H1 (cell line): ENCODE data around the gene RNFT1. TPM values are rescaled to one million over a fixed set of nuclear protein-coding genes. Genes with fewer than 3 reads are reported as not detected.
A peak's percentile ranks its signal among the peaks of the same experiment; 100 is the strongest.
"Not testable (repeated sequence)": the region's sequence is repeated elsewhere in the genome, so short reads cannot be mapped to it uniquely, and the experiment has no call there.

Source experiments
- CTCF ChIA-PET: fragments of 300-600 bp; sonication (Branson Sonifier 250); formaldehyde crosslinking; loops from one replicate; lab custom pipeline; 2021; ENCODE audit not compliant: partially characterized antibody; lab: Charles Lee
- POLR2A ChIA-PET: fragments of 300-600 bp; sonication (Branson Sonifier 250); formaldehyde crosslinking; loops from one replicate; lab custom pipeline; 2021; ENCODE audit warnings: inconsistent platforms; ENCODE audit not compliant: partially characterized antibody; lab: Charles Lee
- DNase-seq, 2 experiments: peaks; one replicate each; pipeline versions ENCODE4 v3.0.0 to v3.0.0-alpha.2; 2010 to 2022; ENCODE audit warnings: low spot score in 2 of 2, low read depth in 1 of 2, mixed read lengths in 1 of 2
- FAIRE-seq: peaks from 2 replicates; lab custom pipeline; 2011; peaks lifted over from hg19 to GRCh38; lab: Jason Lieb, UNC
- H2AFZ ChIP-seq: 2 replicates; pipeline ENCODE4 v1.8.1; 2012; ENCODE audit warnings: low read length, inconsistent platforms
- H2AK5ac ChIP-seq: 2 replicates; pipeline ENCODE4 v1.6.1; 2013; ENCODE audit warnings: low read depth, low read length
- H2BK120ac ChIP-seq: replicated peaks from 2 replicates; pipeline ENCODE3; 2013; ENCODE audit warnings: low read depth, low read length, inconsistent platforms
- H2BK12ac ChIP-seq: 2 replicates; pipeline ENCODE4 v1.6.1; 2013; ENCODE audit warnings: low read depth, low read length
- H2BK15ac ChIP-seq: 2 replicates; pipeline ENCODE4 v1.6.1; 2013; ENCODE audit warnings: low read length
- H2BK20ac ChIP-seq: 2 replicates; pipeline ENCODE4 v1.6.1; 2013; ENCODE audit warnings: low read length
- H2BK5ac ChIP-seq: 2 replicates; pipeline ENCODE4 v1.6.1; 2013; ENCODE audit warnings: low read depth, low read length
- H3K14ac ChIP-seq: 2 replicates; pipeline ENCODE4 v1.6.1; 2013; ENCODE audit warnings: inconsistent platforms; ENCODE audit not compliant: insufficient read length
- H3K18ac ChIP-seq: 2 replicates; pipeline ENCODE4 v1.6.1; 2013; ENCODE audit warnings: low read length; ENCODE audit errors: extremely low read depth
- H3K23ac ChIP-seq: 2 replicates; pipeline ENCODE4 v1.6.1; 2013; ENCODE audit warnings: inconsistent platforms; ENCODE audit not compliant: insufficient read length
- H3K23me2 ChIP-seq: 2 replicates; pipeline ENCODE4 v1.6.1; 2013; ENCODE audit warnings: low read depth, low read length
- H3K27ac ChIP-seq: 2 replicates; pipeline ENCODE4 v1.6.1; 2011; ENCODE audit warnings: low read depth, low read length, inconsistent platforms
- H3K27me3 ChIP-seq, 4 experiments: replicated peaks in 1 of 4; 1 replicate in 1 of 4; 2 replicates in 3 of 4; pipeline versions ENCODE4 v1.6.1 to v1.8.1; 2011 to 2013; ENCODE audit warnings: low read length in 3 of 4, mild to moderate bottlenecking in 3 of 4, inconsistent platforms in 2 of 4, mixed read lengths in 2 of 4, moderate library complexity in 1 of 4; ENCODE audit not compliant: control insufficient read depth in 3 of 4, insufficient read depth in 3 of 4; ENCODE audit errors: extremely low read depth in 1 of 4
- H3K36me3 ChIP-seq, 4 experiments: 2 replicates each; pipeline versions ENCODE4 v1.6.1 to v1.8.1; 2011 to 2013; ENCODE audit warnings: mild to moderate bottlenecking in 4 of 4, low read length in 3 of 4, moderate library complexity in 2 of 4, control low read depth in 1 of 4, inconsistent platforms in 1 of 4; ENCODE audit not compliant: insufficient read depth in 4 of 4, control insufficient read depth in 2 of 4
- H3K4ac ChIP-seq: replicated peaks from 2 replicates; pipeline ENCODE3; 2013; ENCODE audit warnings: low read length, low read depth, mixed read lengths, inconsistent platforms; ENCODE audit not compliant: insufficient read length
- H3K4me1 ChIP-seq, 4 experiments: replicated peaks in 1 of 4; 1 replicate in 1 of 4; 2 replicates in 3 of 4; pipeline versions ENCODE4 v1.6.1 to v1.8.1; 2011 to 2013; ENCODE audit warnings: low read length in 3 of 4, inconsistent platforms in 2 of 4, mixed read lengths in 1 of 4; ENCODE audit not compliant: insufficient read depth in 4 of 4, control insufficient read depth in 3 of 4
- H3K4me2 ChIP-seq, 2 experiments: 2 replicates each; pipeline versions ENCODE4 v1.6.1 to v1.8.1; 2011 to 2013; ENCODE audit warnings: low read depth in 2 of 2, low read length in 2 of 2, control low read depth in 1 of 2, inconsistent platforms in 1 of 2, mild to moderate bottlenecking in 1 of 2; ENCODE audit not compliant: insufficient read depth in 1 of 2
- H3K4me3 ChIP-seq, 4 experiments: fragments of 200-600, 300-600 bp in 1 of 4; sonication (generic), shearing (Covaris generic), sonication (Bioruptor Twin) in 1 of 4; 2 replicates each; pipeline versions ENCODE4 v1.5.1 to v1.8.1; 2011 to 2016; ENCODE audit warnings: low read length in 4 of 4, low read depth in 3 of 4, control low read depth in 2 of 4, inconsistent platforms in 2 of 4, mild to moderate bottlenecking in 2 of 4, mixed read lengths in 1 of 4, moderate library complexity in 1 of 4; ENCODE audit not compliant: insufficient read depth in 2 of 4; ENCODE audit errors: extremely low read depth in 1 of 4
- H3K56ac ChIP-seq: replicated peaks from 2 replicates; pipeline ENCODE3; 2013; ENCODE audit warnings: low read depth, mild to moderate bottlenecking, mixed read lengths, low read length, inconsistent platforms; ENCODE audit not compliant: insufficient read length
- H3K79me1 ChIP-seq: 2 replicates; pipeline ENCODE4 v1.6.1; 2013; ENCODE audit warnings: low read depth, low read length, control low read depth
- H3K79me2 ChIP-seq, 2 experiments: 2 replicates each; pipeline versions ENCODE4 v1.6.1 to v1.8.1; 2012 to 2013; ENCODE audit warnings: low read length in 2 of 2, mild to moderate bottlenecking in 2 of 2, inconsistent platforms in 1 of 2; ENCODE audit not compliant: insufficient read depth in 2 of 2, control insufficient read depth in 1 of 2
- H3K9ac ChIP-seq, 4 experiments: replicated peaks in 1 of 4; 1 replicate in 1 of 4; 2 replicates in 3 of 4; pipeline versions ENCODE4 v1.6.1 to v1.8.1; 2011 to 2013; ENCODE audit warnings: low read depth in 3 of 4, low read length in 3 of 4, control low read depth in 2 of 4, mild to moderate bottlenecking in 2 of 4, moderate library complexity in 2 of 4, inconsistent platforms in 1 of 4; ENCODE audit errors: extremely low read depth in 1 of 4
- H3K9me3 ChIP-seq, 2 experiments: 2 replicates each; pipeline versions ENCODE4 v1.6.1 to v1.8.1; 2012 to 2013; ENCODE audit warnings: mild to moderate bottlenecking in 2 of 2, moderate library complexity in 2 of 2, control low read depth in 1 of 2, inconsistent platforms in 1 of 2, low read depth in 1 of 2, low read length in 1 of 2, mixed read lengths in 1 of 2; ENCODE audit not compliant: insufficient read depth in 2 of 2
- H4K20me1 ChIP-seq, 2 experiments: replicated peaks in 1 of 2; 2 replicates each; pipeline versions ENCODE3 to v1.8.1; 2011 to 2013; ENCODE audit warnings: inconsistent platforms in 2 of 2, low read length in 2 of 2, mild to moderate bottlenecking in 1 of 2; ENCODE audit not compliant: insufficient read depth in 2 of 2, control insufficient read depth in 1 of 2
- H4K5ac ChIP-seq: 2 replicates; pipeline ENCODE4 v1.6.1; 2013; ENCODE audit warnings: low read length, low read depth, mixed read lengths, inconsistent platforms; ENCODE audit not compliant: insufficient read length
- H4K8ac ChIP-seq: 2 replicates; pipeline ENCODE4 v1.8.0; 2013; ENCODE audit warnings: mild to moderate bottlenecking, moderate library complexity, low read length, inconsistent platforms; ENCODE audit not compliant: insufficient read depth; ENCODE audit errors: extremely low read depth
- H4K91ac ChIP-seq: replicated peaks from 2 replicates; pipeline ENCODE3; 2013; ENCODE audit warnings: low read length, mixed read lengths, inconsistent platforms; ENCODE audit not compliant: insufficient read length
- WGBS, 2 experiments: shearing (Covaris generic) in 1 of 2; methylation state at CpG; one replicate each; pipeline versions ENCODE4 v1.1.6 to v1.1.7; 2013 to 2015; ENCODE audit warnings: low lambda C conversion rate in 2 of 2, mixed read lengths in 2 of 2, inconsistent platforms in 1 of 2, low coverage in 1 of 2, missing lambda C conversion rate in 1 of 2; ENCODE audit not compliant: insufficient replicate concordance in 2 of 2, insufficient coverage in 1 of 2, insufficient read length in 1 of 2; ENCODE audit errors: extremely low coverage in 1 of 2, missing lambda C conversion rate in 1 of 2; 5-methylcytosine and 5-hydroxymethylcytosine counted together
- polyA plus RNA-seq, 7 experiments: library from polyadenylated mRNA; depleted of rRNA in 3 of 7; stranded (reverse) in 5 of 7; unstranded in 2 of 7; fragments of >200 nt in 5 of 7; fragments of 200-250 nt in 2 of 7; gene quantifications; 1 replicate in 5 of 7; 2 replicates in 1 of 7; 4 replicates in 1 of 7; pipeline versions ENCODE4 v1.2.1 to v1.2.3, GENCODE V29; 2011 to 2013; ENCODE audit warnings: missing spikeins in 2 of 7, mixed read lengths in 2 of 7
- total RNA-seq: library from RNA; stranded (reverse); fragmentation: NEBNext Ultra II Directional; extraction: Animal tissue kit (Norgen Biotek cat#: 25700); gene quantifications from 2 replicates; pipeline ENCODE4 v1.2.1, GENCODE V29; 2021

Gene RNFT1
- total and polyA plus RNA-seq, 2 of the 8 experiments (the other 6 are each of a cell fraction or from before 2014, with no cell fraction given) = 3.0 to 5.2 TPM

GRCh38 chr17:60004561-60004960 is 40.0 kb upstream of the RNFT1 start:
- H3K18ac ChIP-seq, H2AK5ac ChIP-seq, H3K4me3 ChIP-seq, H3K9me3 ChIP-seq, H2BK12ac ChIP-seq, H2BK5ac ChIP-seq, H3K79me1 ChIP-seq, FAIRE-seq, DNase-seq, H3K4me2 ChIP-seq, H3K14ac ChIP-seq, H3K9ac ChIP-seq, H3K4me1 ChIP-seq, POLR2A ChIA-PET, H3K79me2 ChIP-seq, H4K91ac ChIP-seq, H4K8ac ChIP-seq, H3K23ac ChIP-seq, H4K5ac ChIP-seq, H3K56ac ChIP-seq, H3K27ac ChIP-seq, H2BK20ac ChIP-seq, H3K36me3 ChIP-seq, H3K4ac ChIP-seq, H4K20me1 ChIP-seq, H2BK120ac ChIP-seq, H3K23me2 ChIP-seq, H3K27me3 ChIP-seq, H2BK15ac ChIP-seq: not testable (repeated sequence)
- CTCF ChIA-PET = interaction anchor here (1.0 to 1.9 kb wide), 2 partner anchors 36 to 91 kb away, joined by 3 to 8 read pairs; no protein-coding TSS in a partner anchor
- 0 out of 2 replicates have a peak overlapping the region, but pooled peaks have one; percentile 16 for H2AFZ ChIP-seq
- 89% methylated on average over 5 of the region's 5 CpGs; no CpG with 5 or more reads in 1 of the 2 experiments for WGBS, 2 experiments

GRCh38 chr17:60002405-60002804 is 37.9 kb upstream of the RNFT1 start:
- H3K18ac ChIP-seq, H3K36me3 ChIP-seq, H2BK120ac ChIP-seq, H3K14ac ChIP-seq, H4K91ac ChIP-seq, H3K23ac ChIP-seq, H3K4me3 ChIP-seq, H3K27ac ChIP-seq, H2BK20ac ChIP-seq, CTCF ChIA-PET, H3K23me2 ChIP-seq, POLR2A ChIA-PET, H3K4me1 ChIP-seq, H3K9me3 ChIP-seq, H3K79me1 ChIP-seq, H3K4ac ChIP-seq, H2BK15ac ChIP-seq, H3K9ac ChIP-seq, H2BK5ac ChIP-seq, H4K8ac ChIP-seq, DNase-seq, H3K27me3 ChIP-seq, H4K5ac ChIP-seq, FAIRE-seq, H2AFZ ChIP-seq, H3K4me2 ChIP-seq, H4K20me1 ChIP-seq, H2AK5ac ChIP-seq, H3K56ac ChIP-seq, H2BK12ac ChIP-seq, H3K79me2 ChIP-seq: not testable (repeated sequence)
- WGBS, 2 experiments = 87% methylated on average over 3 of the region's 3 CpGs; no CpG with 5 or more reads in 1 of the 2 experiments
